ENCODE measurements around the gene ABCF2.

DNA sequence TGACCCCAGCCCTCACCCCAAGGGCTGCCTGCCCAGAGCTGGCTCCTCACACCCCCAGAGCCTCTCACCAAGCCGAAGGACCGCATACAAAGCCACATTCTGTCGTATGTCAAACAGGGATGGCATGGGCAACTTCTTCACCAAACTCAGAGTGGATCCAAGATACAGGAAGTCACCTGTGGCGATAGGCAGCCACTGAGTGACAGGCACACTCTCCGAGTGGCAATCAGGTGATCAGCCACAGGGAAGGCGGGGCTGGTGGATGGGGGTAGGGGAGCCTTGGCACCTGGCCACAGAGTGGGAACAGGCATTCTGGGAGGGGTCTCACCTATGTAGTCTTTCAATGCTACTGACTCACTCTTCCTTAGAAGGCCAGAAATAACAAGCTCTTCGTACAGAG, 32.8 kb downstream of the ABCF2 start:
- TF ChIP-seq, protein P1, sequence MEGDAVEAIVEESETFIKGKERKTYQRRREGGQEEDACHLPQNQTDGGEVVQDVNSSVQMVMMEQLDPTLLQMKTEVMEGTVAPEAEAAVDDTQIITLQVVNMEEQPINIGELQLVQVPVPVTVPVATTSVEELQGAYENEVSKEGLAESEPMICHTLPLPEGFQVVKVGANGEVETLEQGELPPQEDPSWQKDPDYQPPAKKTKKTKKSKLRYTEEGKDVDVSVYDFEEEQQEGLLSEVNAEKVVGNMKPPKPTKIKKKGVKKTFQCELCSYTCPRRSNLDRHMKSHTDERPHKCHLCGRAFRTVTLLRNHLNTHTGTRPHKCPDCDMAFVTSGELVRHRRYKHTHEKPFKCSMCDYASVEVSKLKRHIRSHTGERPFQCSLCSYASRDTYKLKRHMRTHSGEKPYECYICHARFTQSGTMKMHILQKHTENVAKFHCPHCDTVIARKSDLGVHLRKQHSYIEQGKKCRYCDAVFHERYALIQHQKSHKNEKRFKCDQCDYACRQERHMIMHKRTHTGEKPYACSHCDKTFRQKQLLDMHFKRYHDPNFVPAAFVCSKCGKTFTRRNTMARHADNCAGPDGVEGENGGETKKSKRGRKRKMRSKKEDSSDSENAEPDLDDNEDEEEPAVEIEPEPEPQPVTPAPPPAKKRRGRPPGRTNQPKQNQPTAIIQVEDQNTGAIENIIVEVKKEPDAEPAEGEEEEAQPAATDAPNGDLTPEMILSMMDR (IDR thresholded peaks at IDR 0.05 in 2 of 3, conservative IDR thresholded peaks at IDR 0.05 in 1 of 3; ENCODE audit: borderline replicate concordance in 1 of 3, insufficient read depth in 1 of 3, low read depth in 2 of 3, low read length in 2 of 3): no peak
- TF ChIP-seq, protein P2, sequence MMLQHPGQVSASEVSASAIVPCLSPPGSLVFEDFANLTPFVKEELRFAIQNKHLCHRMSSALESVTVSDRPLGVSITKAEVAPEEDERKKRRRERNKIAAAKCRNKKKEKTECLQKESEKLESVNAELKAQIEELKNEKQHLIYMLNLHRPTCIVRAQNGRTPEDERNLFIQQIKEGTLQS (IDR thresholded peaks at IDR 0.05): no peak
- no peak for TF ChIP-seq EZH2 (IDR thresholded peaks at IDR 0.05)
